ENCODE data around the gene AUTS2.

AUTS2 gene

GRCh38 chr7:69953136-69954067, 355.1 kb downstream of the AUTS2 start:
- H3K27me3 ChIP-seq (ENCODE audit: insufficient read depth, insufficient read length) = no peaks in the 10 kb centered on the region
- H3K9ac ChIP-seq (ENCODE audit: insufficient read length, low read depth) = no peak overlapping the region
- no peak overlapping the region for H3K4me3 ChIP-seq (ENCODE audit: insufficient read length, low read depth)
- H3K36me3 ChIP-seq (ENCODE audit: insufficient read depth, insufficient read length, low read length) = no peaks in the 10 kb centered on the region
- H3K4me1 ChIP-seq (ENCODE audit: insufficient read depth, insufficient read length) = no peaks in the 10 kb centered on the region
- TF ChIP-seq YY1 (IDR thresholded peaks at IDR 0.05; ENCODE audit: insufficient read depth, insufficient read length) = no peak
- no peak for TF ChIP-seq SUZ12 (IDR thresholded peaks at IDR 0.05; ENCODE audit: extremely low read depth, insufficient read depth, insufficient read length)
- no peak for TF ChIP-seq ZNF274 (IDR thresholded peaks at IDR 0.05; ENCODE audit: low read depth, low read length)
- no peak for DNase-seq (ENCODE audit: low read depth, low spot score)
- no peaks in the 10 kb centered on the region for H3K9me3 ChIP-seq (ENCODE audit: insufficient read depth, low read length)

GRCh38 chr7:69956541-69956940, 358.3 kb downstream of the AUTS2 start:
- Histone ChIP-seq H3K4me1 (ENCODE audit: insufficient read depth, insufficient read length) (no peaks in the 10 kb centered on the region), H3K36me3 (ENCODE audit: insufficient read depth, insufficient read length, low read length) (no peaks in the 10 kb centered on the region), H3K9ac (ENCODE audit: insufficient read length, low read depth) (no peak overlapping the region), H3K4me3 (ENCODE audit: insufficient read length, low read depth) (no peak overlapping the region), H3K9me3 (ENCODE audit: insufficient read depth, low read length) (no peaks in the 10 kb centered on the region), H3K27me3 (ENCODE audit: insufficient read depth, insufficient read length) (no peaks in the 10 kb centered on the region)
- no peak for TF ChIP-seq ZNF274 (IDR thresholded peaks at IDR 0.05; ENCODE audit: low read depth, low read length)
- TF ChIP-seq YY1 (IDR thresholded peaks at IDR 0.05; ENCODE audit: insufficient read depth, insufficient read length) = no peak
- no peak for TF ChIP-seq SUZ12 (IDR thresholded peaks at IDR 0.05; ENCODE audit: extremely low read depth, insufficient read depth, insufficient read length)
- DNase-seq (ENCODE audit: low read depth, low spot score) = no peak

GRCh38 chr7:69957661-69958060, 359.4 kb downstream of the AUTS2 start:
- no peaks in the 10 kb centered on the region for H3K9me3 ChIP-seq (ENCODE audit: insufficient read depth, low read length)

GRCh38 chr7:69959789-69960499, 361.7 kb downstream of the AUTS2 start:
- H3K9ac ChIP-seq (ENCODE audit: insufficient read length, low read depth) = no peak overlapping the region
- H3K36me3 ChIP-seq (ENCODE audit: insufficient read depth, insufficient read length, low read length) = no peaks in the 10 kb centered on the region
- no peak for DNase-seq (ENCODE audit: low read depth, low spot score)
- H3K9me3 ChIP-seq (ENCODE audit: insufficient read depth, low read length) = no peaks in the 10 kb centered on the region
- H3K27me3 ChIP-seq (ENCODE audit: insufficient read depth, insufficient read length) = no peaks in the 10 kb centered on the region
- peaks cover 2% of the 10 kb centered on the region for H3K4me1 ChIP-seq (ENCODE audit: insufficient read depth, insufficient read length)
- TF ChIP-seq YY1 (IDR thresholded peaks at IDR 0.05; ENCODE audit: insufficient read depth, insufficient read length) (no peak), SUZ12 (IDR thresholded peaks at IDR 0.05; ENCODE audit: extremely low read depth, insufficient read depth, insufficient read length) (no peak), ZNF274 (IDR thresholded peaks at IDR 0.05; ENCODE audit: low read depth, low read length) (no peak)
- H3K4me3 ChIP-seq (ENCODE audit: insufficient read length, low read depth) = no peak overlapping the region

More at GRCh38 chr7:69957661-69958060, 359.4 kb downstream of the AUTS2 start:
- peaks cover 2% of the 10 kb centered on the region for H3K4me1 ChIP-seq (ENCODE audit: insufficient read depth, insufficient read length)
- no peak for TF ChIP-seq YY1 (IDR thresholded peaks at IDR 0.05; ENCODE audit: insufficient read depth, insufficient read length)
- no peak for TF ChIP-seq SUZ12 (IDR thresholded peaks at IDR 0.05; ENCODE audit: extremely low read depth, insufficient read depth, insufficient read length)
- no peak for TF ChIP-seq ZNF274 (IDR thresholded peaks at IDR 0.05; ENCODE audit: low read depth, low read length)
- DNase-seq (ENCODE audit: low read depth, low spot score) = no peak
- H3K27me3 ChIP-seq (ENCODE audit: insufficient read depth, insufficient read length) = no peaks in the 10 kb centered on the region
- H3K9ac ChIP-seq (ENCODE audit: insufficient read length, low read depth) = no peak overlapping the region
- H3K4me3 ChIP-seq (ENCODE audit: insufficient read length, low read depth) = no peak overlapping the region
- H3K36me3 ChIP-seq (ENCODE audit: insufficient read depth, insufficient read length, low read length) = no peaks in the 10 kb centered on the region

GRCh38 chr7:69961436-69961835, 363.2 kb downstream of the AUTS2 start:
- Histone ChIP-seq H3K27me3 (ENCODE audit: insufficient read depth, insufficient read length) (no peaks in the 10 kb centered on the region), H3K4me1 (ENCODE audit: insufficient read depth, insufficient read length) (peaks cover 2% of the 10 kb centered on the region), H3K36me3 (ENCODE audit: insufficient read depth, insufficient read length, low read length) (no peaks in the 10 kb centered on the region), H3K9ac (ENCODE audit: insufficient read length, low read depth) (no peak overlapping the region), H3K4me3 (ENCODE audit: insufficient read length, low read depth) (no peak overlapping the region), H3K9me3 (ENCODE audit: insufficient read depth, low read length) (no peaks in the 10 kb centered on the region)
- DNase-seq (ENCODE audit: low read depth, low spot score) = no peak
- TF ChIP-seq ZNF274 (IDR thresholded peaks at IDR 0.05; ENCODE audit: low read depth, low read length) = no peak
- TF ChIP-seq YY1 (IDR thresholded peaks at IDR 0.05; ENCODE audit: insufficient read depth, insufficient read length) = no peak
- no peak for TF ChIP-seq SUZ12 (IDR thresholded peaks at IDR 0.05; ENCODE audit: extremely low read depth, insufficient read depth, insufficient read length)

GRCh38 chr7:69962186-69963065, 364.2 kb downstream of the AUTS2 start:
- DNase-seq (ENCODE audit: low read depth, low spot score) = no peak
- H3K4me1 ChIP-seq (ENCODE audit: insufficient read depth, insufficient read length) = peaks cover 6% of the 10 kb centered on the region
- no peak overlapping the region for H3K9ac ChIP-seq (ENCODE audit: insufficient read length, low read depth)
- no peaks in the 10 kb centered on the region for H3K27me3 ChIP-seq (ENCODE audit: insufficient read depth, insufficient read length)
- no peak for TF ChIP-seq ZNF274 (IDR thresholded peaks at IDR 0.05; ENCODE audit: low read depth, low read length)
- no peak for TF ChIP-seq YY1 (IDR thresholded peaks at IDR 0.05; ENCODE audit: insufficient read depth, insufficient read length)
- TF ChIP-seq SUZ12 (IDR thresholded peaks at IDR 0.05; ENCODE audit: extremely low read depth, insufficient read depth, insufficient read length) = no peak
- H3K36me3 ChIP-seq (ENCODE audit: insufficient read depth, insufficient read length, low read length) = no peaks in the 10 kb centered on the region
- no peak overlapping the region for H3K4me3 ChIP-seq (ENCODE audit: insufficient read length, low read depth)
- H3K9me3 ChIP-seq (ENCODE audit: insufficient read depth, low read length) = no peaks in the 10 kb centered on the region
